Neural cell (in vitro differentiated cells): Measurements from ENCODE around the gene CREB3L1. TPM values are rescaled to one million over a fixed set of nuclear protein-coding genes. Genes with fewer than 3 reads are reported as not detected.

ENCODE experiments used
- H2AFZ ChIP-seq: fragments of 200-600, 300-800 bp; sonication (generic), shearing (Covaris generic); 2 replicates; pipeline ENCODE4 v1.6.0; 2014; ENCODE audit warnings: low read depth, mild to moderate bottlenecking, antibody characterized with exemption, low read length, moderate library complexity
- H3F3A ChIP-seq: fragments of 200-600 bp; shearing (Covaris generic); 2 replicates; pipeline ENCODE4 v1.6.1; 2016; ENCODE audit warnings: mild to moderate bottlenecking, moderate library complexity, mixed read lengths, antibody characterized with exemption, low read length; ENCODE audit not compliant: insufficient read depth, poor library complexity, severe bottlenecking
- H3K27ac ChIP-seq: fragments of 200-600, 300-800 bp; sonication (generic), shearing (Covaris generic); 2 replicates; pipeline ENCODE4 v1.5.1; 2014; ENCODE audit warnings: mild to moderate bottlenecking, low read length, moderate library complexity
- H3K27me3 ChIP-seq: fragments of 300-800, 200-600 bp; sonication (generic), shearing (Covaris generic); 2 replicates; pipeline ENCODE4 v1.6.0; 2014; ENCODE audit warnings: mild to moderate bottlenecking, low read depth, low read length, moderate library complexity; ENCODE audit not compliant: insufficient read depth
- H3K36me3 ChIP-seq: fragments of 300-800, 200-600 bp; sonication (generic), shearing (Covaris generic); 2 replicates; pipeline ENCODE4 v1.5.1; 2014; ENCODE audit warnings: mild to moderate bottlenecking, antibody characterized with exemption, low read length, moderate library complexity; ENCODE audit not compliant: insufficient read depth
- H3K4me2 ChIP-seq: fragments of 300-800, 200-600 bp; sonication (generic), shearing (Covaris generic); 2 replicates; pipeline ENCODE4 v1.6.0; 2014; ENCODE audit warnings: mild to moderate bottlenecking, low read length
- H3K4me3 ChIP-seq: fragments of 300-800, 200-600 bp; sonication (generic), shearing (Covaris generic); 2 replicates; pipeline ENCODE4 v1.5.1; 2014; ENCODE audit warnings: mild to moderate bottlenecking, low read length, moderate library complexity
- H3K79me2 ChIP-seq: fragments of 200-600 bp; shearing (Covaris generic); replicated peaks from 2 replicates; pipeline ENCODE4 v1.6.0; 2014; ENCODE audit warnings: mild to moderate bottlenecking, low read length, moderate library complexity; ENCODE audit not compliant: insufficient read depth
- H3K9ac ChIP-seq: fragments of 300-800, 200-600 bp; sonication (generic), shearing (Covaris generic); 2 replicates; pipeline ENCODE4 v1.6.1; 2016; ENCODE audit warnings: mild to moderate bottlenecking, low read length, mixed read lengths
- H3K9me2 ChIP-seq: fragments of 200-600 bp; shearing (Covaris generic); 2 replicates; pipeline ENCODE4 v1.6.1; 2016; ENCODE audit warnings: mild to moderate bottlenecking, low read length, mixed read lengths; ENCODE audit not compliant: insufficient read depth
- H3K9me3 ChIP-seq: fragments of 200-600, 300-800 bp; sonication (generic), shearing (Covaris generic); 2 replicates; pipeline ENCODE4 v1.6.1; 2016; ENCODE audit warnings: mild to moderate bottlenecking, mixed run types, low read length, moderate library complexity, mixed read lengths
- H4K20me1 ChIP-seq: fragments of 200-600 bp; shearing (Covaris generic); 2 replicates; pipeline ENCODE4 v1.6.1; 2016; ENCODE audit warnings: mild to moderate bottlenecking, mixed run types; ENCODE audit not compliant: insufficient read depth
- CTCF ChIP-seq: fragments of 450-650 bp; IDR thresholded peaks from 2 replicates; pipeline ENCODE4 v1.5.1; 2014; ENCODE audit warnings: antibody characterized with exemption, mild to moderate bottlenecking, moderate library complexity; ENCODE audit not compliant: poor library complexity, severe bottlenecking
- EP300 ChIP-seq: fragments of 450-650 bp; conservative IDR thresholded peaks from 2 replicates; pipeline ENCODE4 v1.6.1; 2014; ENCODE audit warnings: antibody characterized with exemption, mild to moderate bottlenecking, moderate library complexity; ENCODE audit not compliant: poor library complexity, severe bottlenecking
- EZH2 ChIP-seq: fragments of 200-600, 300-800 bp; shearing (Covaris generic), sonication (generic); IDR thresholded peaks from 2 replicates; pipeline ENCODE4 v1.6.1; 2014; ENCODE audit warnings: antibody characterized with exemption, low read length, borderline replicate concordance, mild to moderate bottlenecking; ENCODE audit not compliant: insufficient read depth, poor library complexity, severe bottlenecking
- MXI1 ChIP-seq: fragments of 450-650 bp; conservative IDR thresholded peaks from 2 replicates; pipeline ENCODE4 v1.6.1; 2014; ENCODE audit warnings: antibody characterized with exemption, mild to moderate bottlenecking; ENCODE audit not compliant: poor library complexity, severe bottlenecking
- POLR2AphosphoS5 ChIP-seq: IDR thresholded peaks from 2 replicates; pipeline ENCODE4 v1.6.1; 2012
- RAD21 ChIP-seq: fragments of 450-650 bp; conservative IDR thresholded peaks from 2 replicates; pipeline ENCODE4 v1.6.1; 2014; ENCODE audit warnings: antibody characterized with exemption, mild to moderate bottlenecking, moderate library complexity
- REST ChIP-seq: IDR thresholded peaks from 2 replicates; pipeline ENCODE4 v1.6.1; 2012; ENCODE audit warnings: borderline replicate concordance
- SMC3 ChIP-seq: fragments of 450-650 bp; conservative IDR thresholded peaks from 2 replicates; pipeline ENCODE4 v1.6.1; 2014; ENCODE audit warnings: antibody characterized with exemption, mild to moderate bottlenecking, moderate library complexity; ENCODE audit not compliant: poor library complexity
- TAF1 ChIP-seq: IDR thresholded peaks from 2 replicates; pipeline ENCODE4 v1.6.1; 2012; ENCODE audit warnings: low read depth
- polyA plus RNA-seq: library from polyadenylated mRNA; depleted of rRNA; stranded (reverse); fragments of >200 nt; gene quantifications from 2 replicates; pipeline ENCODE4 v1.2.3, GENCODE V29; 2014

The CREB3L1 gene
- polyA plus RNA-seq, 1 donor from 2014 or later = not detected

DNA sequence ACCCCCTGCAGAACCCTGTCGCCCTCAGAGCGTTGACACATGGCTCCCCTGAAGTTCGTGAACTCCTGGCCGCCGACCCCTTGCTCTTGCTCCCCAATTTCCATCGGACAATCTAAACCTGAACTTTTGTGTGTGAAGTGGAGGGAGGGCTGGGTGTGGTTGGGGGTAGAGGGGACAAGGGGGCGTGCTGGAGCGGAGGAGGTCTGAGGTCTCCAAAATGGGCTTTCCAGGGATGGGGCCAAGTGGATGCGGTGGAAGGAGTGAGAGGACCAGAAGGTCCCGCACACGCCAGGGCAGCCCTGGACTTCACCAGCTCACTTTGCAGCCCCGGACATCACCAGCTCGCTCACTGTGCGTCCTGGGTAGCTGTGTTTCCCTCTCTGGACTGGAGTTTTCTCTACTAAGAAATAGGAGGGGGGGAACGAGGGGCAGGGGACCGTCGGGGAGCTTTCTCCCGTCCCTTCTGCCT lies 18.6 kb downstream of the CREB3L1 start:
- no peaks in the 10 kb centered on the region for H4K20me1 ChIP-seq
- no peaks in the 10 kb centered on the region for H3K9me2 ChIP-seq
- H3K4me2 ChIP-seq = peak overlapping the region; percentile 51
- H3K4me3 ChIP-seq = peak overlapping the region; percentile 69
- no peaks in the 10 kb centered on the region for H3K27me3 ChIP-seq
- no peaks in the 10 kb centered on the region for H3F3A ChIP-seq
- H3K36me3 ChIP-seq = no peaks in the 10 kb centered on the region
- H3K9me3 ChIP-seq = no peaks in the 10 kb centered on the region
- H3K27ac ChIP-seq = no peak overlapping the region
- H3K9ac ChIP-seq = no peak overlapping the region
- TF ChIP-seq EZH2 (no peak), POLR2AphosphoS5 (no peak), MXI1 (no peak), EP300 (no peak), REST (no peak), RAD21 (no peak), CTCF (no peak)
- H2AFZ ChIP-seq = no peak overlapping the region
- H3K79me2 ChIP-seq = no peaks in the 10 kb centered on the region

DNA sequence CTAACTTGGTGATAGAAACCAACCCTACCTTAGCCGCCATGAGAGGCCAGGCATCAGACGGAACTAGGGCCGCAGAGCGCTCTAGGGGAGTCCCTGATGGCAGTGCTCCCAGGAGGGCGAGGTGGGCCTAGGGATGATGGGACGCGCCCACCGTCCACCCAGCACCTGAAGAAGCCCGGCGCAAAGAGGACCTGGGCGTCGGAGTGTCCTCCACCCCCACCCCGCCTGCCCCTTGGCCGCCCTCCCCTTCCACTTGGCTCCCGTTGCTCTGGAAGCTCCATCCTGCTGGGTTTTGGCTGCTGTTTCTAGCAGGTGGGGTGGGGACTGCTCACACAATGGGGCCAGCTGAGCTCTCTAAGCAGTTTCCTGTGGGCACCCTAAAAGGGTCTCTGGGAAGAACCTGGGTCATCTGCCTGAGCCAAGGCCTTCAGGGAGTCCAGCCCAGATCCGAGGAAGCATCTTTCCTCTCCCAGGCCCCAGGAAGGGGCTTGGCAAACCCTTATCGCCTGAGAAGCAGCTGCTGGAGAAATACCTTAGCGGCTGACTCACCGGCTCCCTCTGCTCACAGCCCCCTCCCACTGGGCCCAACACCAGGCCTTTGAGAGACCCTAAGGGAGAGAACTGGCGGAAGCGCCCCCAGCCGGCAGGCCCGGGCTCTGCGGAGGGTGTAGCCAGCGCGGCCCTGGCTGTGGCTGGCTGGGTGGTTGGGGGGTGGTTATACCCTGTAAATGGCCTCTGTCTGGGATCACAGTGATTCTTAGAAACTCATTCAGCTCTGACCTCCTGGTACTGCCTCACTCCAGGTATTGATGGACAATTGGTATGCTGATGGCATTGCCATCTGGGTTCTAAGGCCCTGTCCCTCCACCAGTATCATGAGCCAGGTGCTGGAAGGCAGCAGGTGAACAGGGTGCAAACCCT lies 19.3 kb downstream of the CREB3L1 start:
- H3K4me3 ChIP-seq = no peak overlapping the region
- no peak overlapping the region for H3K27ac ChIP-seq
- H3K9me2 ChIP-seq = no peaks in the 10 kb centered on the region
- H3K9me3 ChIP-seq = no peaks in the 10 kb centered on the region
- TF ChIP-seq TAF1 (no peak), EZH2 (no peak), EP300 (no peak), SMC3 (no peak), POLR2AphosphoS5 (no peak), RAD21 (no peak), REST (no peak), MXI1 (no peak), CTCF (no peak)
- H3K4me2 ChIP-seq = no peak overlapping the region
- H3F3A ChIP-seq = no peaks in the 10 kb centered on the region
- no peaks in the 10 kb centered on the region for H3K79me2 ChIP-seq
- H2AFZ ChIP-seq = no peak overlapping the region
- H3K27me3 ChIP-seq = no peaks in the 10 kb centered on the region
- H3K9ac ChIP-seq = no peak overlapping the region
- H4K20me1 ChIP-seq = no peaks in the 10 kb centered on the region
- H3K36me3 ChIP-seq = no peaks in the 10 kb centered on the region
